OCI-LY7 (cell line): Measurements from ENCODE around the gene NCOA3.

Source experiments
- CTCF ChIP-seq: fragments of 200-600 bp; sonication (generic); conservative IDR thresholded peaks from 2 replicates; pipeline ENCODE4 v1.5.1; 2014; ENCODE audit warnings: mild to moderate bottlenecking, antibody characterized with exemption, low read length, moderate library complexity, mixed read lengths
- EZH2phosphoT487 ChIP-seq: fragments of 200-600 bp; sonication (generic); IDR thresholded peaks from 2 replicates; pipeline ENCODE4 v1.6.1; 2018; ENCODE audit warnings: low read depth, borderline replicate concordance, mild to moderate bottlenecking, mixed run types, antibody characterized with exemption, low read length, moderate library complexity, mixed read lengths

DNA sequence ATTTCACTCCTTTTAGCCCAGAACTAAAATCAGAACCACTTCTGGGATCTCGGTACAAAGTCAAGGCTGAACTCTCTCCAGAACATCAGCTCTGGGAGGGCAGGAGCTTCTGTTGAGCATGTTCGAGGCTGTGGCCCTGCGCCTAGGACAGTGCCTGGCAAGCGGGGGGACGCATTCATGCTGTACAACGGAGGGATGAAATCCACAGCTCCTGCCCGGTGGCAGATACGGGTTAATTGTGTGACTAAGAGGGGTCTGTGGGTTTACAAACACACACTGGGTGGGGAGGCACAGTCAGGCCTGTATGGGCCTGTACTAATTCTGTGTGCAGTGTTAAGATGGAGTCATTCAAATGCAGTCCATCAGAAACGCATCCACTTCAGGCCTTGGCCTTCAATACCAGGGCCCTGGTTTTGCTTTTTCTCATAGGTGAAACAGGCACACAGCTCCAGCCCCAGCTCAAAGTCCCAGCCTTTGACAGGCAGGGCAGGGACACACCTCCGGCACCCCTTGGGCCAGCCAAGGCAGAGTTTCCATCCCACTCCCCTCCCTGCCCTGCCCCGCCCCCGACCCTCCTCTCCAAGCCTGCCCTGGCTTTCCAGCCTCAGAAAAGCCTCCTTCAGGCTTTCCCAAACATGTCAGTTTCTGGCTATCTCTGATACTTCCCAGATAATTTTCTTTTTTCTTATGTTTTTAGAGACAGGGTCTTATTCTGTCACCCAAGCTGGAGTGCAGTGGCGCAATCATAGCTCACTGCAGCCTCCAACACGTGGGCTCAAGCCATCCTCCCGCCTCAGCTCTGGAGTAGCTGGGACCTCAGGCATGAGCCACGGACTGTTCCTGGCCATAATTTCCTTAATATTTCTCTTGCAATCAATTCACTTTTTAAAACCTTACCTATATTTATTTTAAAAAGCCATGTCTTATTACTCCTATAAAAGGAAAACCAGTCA, 173.8 kb downstream of the NCOA3 start:
- TF ChIP-seq CTCF, result no peak
- no peak for TF ChIP-seq EZH2phosphoT487
